Stimulated activated CD8-positive, alpha-beta memory T cell treated with anti-CD3 and anti-CD28 coated beads, Interleukin-15, amount 100 ng/mL, for 4 hours (primary cell): ENCODE data around the gene UBQLN4.
"Not testable (repeated sequence)": the region's sequence is repeated elsewhere in the genome, so short reads cannot be mapped to it uniquely, and the experiment has no call there.

Source experiments
- DNase-seq, 2 donors: peaks; one replicate each; pipeline ENCODE4 v3.0.0-alpha.2; 2020; ENCODE audit warnings: low read depth in 2 of 2

Gene UBQLN4

GRCh38 chr1:156062189-156062588 lies 8.6 kb upstream of the UBQLN4 start:
- no peak for DNase-seq

GRCh38 chr1:156060937-156061636 lies 7.5 kb upstream of the UBQLN4 start, which contains the start of gene RAB25:
TSS of gene RAB25 (plus strand) at chr1:156061160. CDS start at chr1:156061401, 241 bp downstream.
- no peak for DNase-seq

GRCh38 chr1:156056326-156056849 lies 2.8 kb upstream of the UBQLN4 start:
- no peak for DNase-seq

- no peak for DNase-seq
These were observed 1.9 kb upstream of the UBQLN4 start for GRCh38 chr1:156055281-156056048.

- peak; percentile 94 for DNase-seq
These were observed 1.1 kb upstream of the UBQLN4 start, which contains the start of gene LAMTOR2 for GRCh38 chr1:156054500-156055280. TSS of gene LAMTOR2 (plus strand) at chr1:156054782. CDS start at chr1:156054890, 108 bp downstream.

GRCh38 chr1:156052862-156053767 lies 483 bp downstream of the UBQLN4 start:
- peak; percentile 43 to 45 for DNase-seq

- no peak for DNase-seq
These were observed 2.4 kb downstream of the UBQLN4 start for GRCh38 chr1:156051011-156051725.

- DNase-seq = no peak
These were observed 3.2 kb downstream of the UBQLN4 start for GRCh38 chr1:156050376-156050775.

GRCh38 chr1:156048663-156049258 lies 4.8 kb downstream of the UBQLN4 start:
- DNase-seq = no peak

GRCh38 chr1:156045076-156045475 lies 8.5 kb downstream of the UBQLN4 start:
- no peak for DNase-seq

GRCh38 chr1:156042828-156043227 lies 10.8 kb downstream of the UBQLN4 start:
- DNase-seq = no peak

- DNase-seq = not testable (repeated sequence)
These were observed 18.6 kb downstream of the UBQLN4 start for GRCh38 chr1:156034991-156035390.

- no peak for DNase-seq
These were observed 20.6 kb downstream of the UBQLN4 start for GRCh38 chr1:156033011-156033410.

- DNase-seq = no peak
These were observed 27.0 kb downstream of the UBQLN4 start for GRCh38 chr1:156026588-156026987.

- no peak for DNase-seq
These were observed 27.7 kb downstream of the UBQLN4 start for GRCh38 chr1:156025876-156026275.

- DNase-seq = no peak
These were observed 28.8 kb downstream of the UBQLN4 start for GRCh38 chr1:156024801-156025200.

- no peak for DNase-seq
These were observed 31.6 kb downstream of the UBQLN4 start for GRCh38 chr1:156021954-156022353.

GRCh38 chr1:156021093-156021428 lies 32.5 kb downstream of the UBQLN4 start:
- no peak for DNase-seq

- DNase-seq = peak; percentile 55 to 76
These were observed 33.1 kb downstream of the UBQLN4 start, which contains the start of gene SSR2 for GRCh38 chr1:156020293-156021092. TSS of gene SSR2 (minus strand) at chr1:156020951. CDS start at chr1:156020167, 784 bp downstream.
